Endothelial cell of umbilical vein (primary cell): ENCODE data around the gene PRDM16. TPM values are rescaled to one million over a fixed set of nuclear protein-coding genes. Genes with fewer than 3 reads are reported as not detected.

ENCODE experiments used
- BruUV-seq: library from RNA; stranded (reverse); fragments of 400-500 nt; replicated peaks from 2 replicates; lab custom pipeline; 2021; lab: Mats Ljungman, UMichigan
- CTCF ChIA-PET: fragments of 300-600, 350-600 bp; sonication (Branson Sonifier 250); formaldehyde crosslinking; loops from one replicate; lab custom pipeline; 2021; ENCODE audit warnings: antibody characterized with exemption, inconsistent platforms; lab: Charles Lee
- POLR2A ChIA-PET: fragments of 300-600, 350-600 bp; sonication (Branson Sonifier 250); formaldehyde crosslinking; loops from one replicate; lab custom pipeline; 2021; ENCODE audit warnings: antibody characterized with exemption, inconsistent platforms; lab: Charles Lee
- DNase-seq: peaks from one replicate; pipeline ENCODE4 v3.0.0-alpha.2; 2011; ENCODE audit warnings: low read depth, low spot score
- FAIRE-seq: peaks from 2 replicates; lab custom pipeline; 2011; peaks lifted over from hg19 to GRCh38; lab: Jason Lieb, UNC
- H2AFZ ChIP-seq: 2 replicates; pipeline ENCODE4 v1.6.0; 2012; ENCODE audit warnings: low read depth, low read length, control low read depth, inconsistent platforms
- H3K27ac ChIP-seq: 2 replicates; pipeline ENCODE4 v1.5.1; 2011; ENCODE audit warnings: low read depth, mild to moderate bottlenecking, control low read depth, low read length, moderate library complexity; ENCODE audit not compliant: insufficient read depth
- H3K27me3 ChIP-seq, 2 experiments: 2 replicates each; pipeline versions ENCODE4 v1.6.0 to v1.6.1; 2011; ENCODE audit warnings: low read length in 2 of 2, mixed read lengths in 1 of 2; ENCODE audit not compliant: control insufficient read depth in 2 of 2, insufficient read depth in 2 of 2
- H3K36me3 ChIP-seq, 2 experiments: 2 replicates in 1 of 2; 3 replicates in 1 of 2; pipeline ENCODE4 v1.5.1; 2011; ENCODE audit warnings: low read length in 2 of 2, mild to moderate bottlenecking in 1 of 2, moderate library complexity in 1 of 2; ENCODE audit not compliant: control insufficient read depth in 2 of 2, insufficient read depth in 2 of 2; ENCODE audit errors: extremely low read depth in 1 of 2
- H3K4me1 ChIP-seq: 3 replicates; pipeline ENCODE4 v1.5.1; 2011; ENCODE audit warnings: mild to moderate bottlenecking, low read length; ENCODE audit not compliant: control insufficient read depth, insufficient read depth; ENCODE audit errors: extremely low read depth
- H3K4me2 ChIP-seq: 2 replicates; pipeline ENCODE4 v1.6.1; 2011; ENCODE audit warnings: low read length, control low read depth, mixed read lengths; ENCODE audit not compliant: insufficient read depth
- H3K4me3 ChIP-seq, 3 experiments: fragments of 200-600 bp in 1 of 3; sonication (generic), shearing (Covaris generic) in 1 of 3; replicated peaks in 1 of 3; 2 replicates each; pipeline ENCODE4 v1.5.1; 2011 to 2016; ENCODE audit warnings: control low read depth in 3 of 3, low read length in 3 of 3, mild to moderate bottlenecking in 2 of 3, inconsistent platforms in 1 of 3, low read depth in 1 of 3, moderate library complexity in 1 of 3; ENCODE audit not compliant: insufficient read depth in 1 of 3
- H3K79me2 ChIP-seq: 2 replicates; pipeline ENCODE4 v1.6.0; 2012; ENCODE audit warnings: low read length, inconsistent platforms; ENCODE audit not compliant: control insufficient read depth, insufficient read depth
- H3K9ac ChIP-seq: replicated peaks from 2 replicates; pipeline ENCODE3; 2011; ENCODE audit warnings: low read length, control low read depth; ENCODE audit not compliant: insufficient read depth; ENCODE audit errors: extremely low read depth
- H3K9me1 ChIP-seq: replicated peaks from 3 replicates; pipeline ENCODE4 v1.6.0; 2011; ENCODE audit warnings: mild to moderate bottlenecking, low read length; ENCODE audit not compliant: control insufficient read depth, insufficient read depth; ENCODE audit errors: extremely low read depth
- H3K9me3 ChIP-seq: replicated peaks from 2 replicates; pipeline ENCODE4 v1.5.1; 2012; ENCODE audit warnings: low read length, inconsistent platforms; ENCODE audit not compliant: control insufficient read depth, insufficient read depth
- H4K20me1 ChIP-seq: replicated peaks from 2 replicates; pipeline ENCODE3; 2011; ENCODE audit warnings: mild to moderate bottlenecking, low read length; ENCODE audit not compliant: control insufficient read depth, insufficient read depth; ENCODE audit errors: extremely low read depth
- CTCF ChIP-seq, 2 donors: IDR thresholded peaks; 1 replicate in 1 of 2; 2 replicates in 1 of 2; pipeline ENCODE4 v1.5.1; 2011; ENCODE audit warnings: low read length in 2 of 2, mild to moderate bottlenecking in 2 of 2, moderate library complexity in 2 of 2, control low read depth in 1 of 2, inconsistent platforms in 1 of 2, low read depth in 1 of 2; ENCODE audit not compliant: insufficient read depth in 1 of 2; ENCODE audit errors: extremely low read depth in 1 of 2
- EZH2 ChIP-seq: IDR thresholded peaks from 2 replicates; pipeline ENCODE4 v1.6.1; 2012; ENCODE audit warnings: borderline replicate concordance, low read depth, mild to moderate bottlenecking, moderate library complexity, low read length, inconsistent platforms; ENCODE audit not compliant: severe bottlenecking
- FOS ChIP-seq: IDR thresholded peaks from 2 replicates; pipeline ENCODE4 v1.6.1; 2011; ENCODE audit warnings: mild to moderate bottlenecking, low read length, moderate library complexity, borderline replicate concordance; ENCODE audit not compliant: insufficient read depth
- GATA2 ChIP-seq: IDR thresholded peaks from 2 replicates; pipeline ENCODE4 v1.7.0; 2011; ENCODE audit warnings: low read depth, mild to moderate bottlenecking, moderate library complexity, mixed read lengths, low read length; ENCODE audit not compliant: insufficient read length, insufficient read depth
- JUN ChIP-seq: IDR thresholded peaks from 2 replicates; pipeline ENCODE4 v1.6.1; 2011; ENCODE audit warnings: borderline replicate concordance, low read depth; ENCODE audit not compliant: insufficient read length, insufficient read depth
- MYC ChIP-seq: IDR thresholded peaks from one replicate; pipeline ENCODE4 v1.6.1; 2011; ENCODE audit warnings: mild to moderate bottlenecking, low read depth, low read length
- POLR2A ChIP-seq: IDR thresholded peaks from 2 replicates; pipeline ENCODE4 v1.6.1; 2012; ENCODE audit warnings: low read depth, mild to moderate bottlenecking, control low read depth, low read length
- POLR2AphosphoS5 ChIP-seq: IDR thresholded peaks from 2 replicates; pipeline ENCODE4 v1.6.1; 2012; ENCODE audit warnings: low read depth, mild to moderate bottlenecking, control low read depth, low read length, moderate library complexity; ENCODE audit not compliant: insufficient read depth
- dilution Hi-C: fragments of 300-500 bp; cut with MboI; formaldehyde crosslinking; loops from one replicate; pipeline ENCODE4 v1.15.0; 2019; ENCODE audit warnings: low sequenced_read_pairs; ENCODE audit not compliant: extremely low pct_ligation_motif_present
- intact Hi-C: fragments of 100-400 bp; cut with micrococcal nuclease; formaldehyde crosslinking; loops from one replicate; pipeline ENCODE4 v1.10.0; 2022
- polyA plus RNA-seq, 4 experiments: library from polyadenylated mRNA; depleted of rRNA in 3 of 4; stranded (reverse) in 3 of 4; unstranded in 1 of 4; fragments of >200 nt; gene quantifications; 2 replicates each; pipeline versions ENCODE4 v1.2.1 to v1.2.3, GENCODE V29; 2011 to 2012; ENCODE audit warnings: missing spikeins in 1 of 4
- total RNA-seq: library from RNA; stranded (reverse); gene quantifications from 2 replicates; pipeline ENCODE4 v1.2.3, GENCODE V29; 2021
- TF ChIP-seq, protein P1 (sequence below): IDR thresholded peaks from 2 replicates; pipeline ENCODE4 v1.6.1; 2011; ENCODE audit not compliant: insufficient read depth, insufficient read length

Gene PRDM16
- total and polyA plus RNA-seq, 2 donors (not counting 3 experiments of a cell fraction or from before 2014, with no cell fraction given): not detected

GRCh38 chr1:3281735-3282134 lies 212.7 kb downstream of the PRDM16 start:
- DNase-seq (no peak), FAIRE-seq (no peak)
- ChIA-PET CTCF (interaction anchor here (1.0 kb wide), 1 partner anchor 727 kb away, joined by 3 read pairs; no protein-coding TSS in a partner anchor), POLR2A (no interaction called here)
- Histone ChIP-seq H3K36me3 (no peaks in the 10 kb centered on the region), H2AFZ (no peak overlapping the region), H3K27me3 (no peaks in the 10 kb centered on the region), H3K9me1 (no peaks in the 10 kb centered on the region), H3K9ac (no peak overlapping the region), H3K4me2 (no peak overlapping the region), H3K79me2 (no peaks in the 10 kb centered on the region), H3K4me1 (no peaks in the 10 kb centered on the region), H3K9me3 (no peaks in the 10 kb centered on the region), H3K4me3 (no peak overlapping the region), H3K27ac (no peak overlapping the region), H4K20me1 (no peaks in the 10 kb centered on the region)
- TF ChIP-seq MYC (no peak), GATA2 (no peak), EZH2 (no peak), POLR2A (no peak), POLR2AphosphoS5 (no peak), FOS (no peak), CTCF (IDR thresholded peaks at IDR 0.05; ENCODE audit: extremely low read depth in 1 of 2, insufficient read depth in 1 of 2, low read depth in 1 of 2, low read length in 2 of 2) (no peak), JUN (no peak)
- TF ChIP-seq, protein P1, sequence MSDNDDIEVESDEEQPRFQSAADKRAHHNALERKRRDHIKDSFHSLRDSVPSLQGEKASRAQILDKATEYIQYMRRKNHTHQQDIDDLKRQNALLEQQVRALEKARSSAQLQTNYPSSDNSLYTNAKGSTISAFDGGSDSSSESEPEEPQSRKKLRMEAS: no peak
- intact Hi-C loops (no loop called here), dilution Hi-C loops (no loop called here)
- no TSS peak for BruUV-seq
